ENCODE measurements around the gene LRG1.

Gene LRG1

DNA sequence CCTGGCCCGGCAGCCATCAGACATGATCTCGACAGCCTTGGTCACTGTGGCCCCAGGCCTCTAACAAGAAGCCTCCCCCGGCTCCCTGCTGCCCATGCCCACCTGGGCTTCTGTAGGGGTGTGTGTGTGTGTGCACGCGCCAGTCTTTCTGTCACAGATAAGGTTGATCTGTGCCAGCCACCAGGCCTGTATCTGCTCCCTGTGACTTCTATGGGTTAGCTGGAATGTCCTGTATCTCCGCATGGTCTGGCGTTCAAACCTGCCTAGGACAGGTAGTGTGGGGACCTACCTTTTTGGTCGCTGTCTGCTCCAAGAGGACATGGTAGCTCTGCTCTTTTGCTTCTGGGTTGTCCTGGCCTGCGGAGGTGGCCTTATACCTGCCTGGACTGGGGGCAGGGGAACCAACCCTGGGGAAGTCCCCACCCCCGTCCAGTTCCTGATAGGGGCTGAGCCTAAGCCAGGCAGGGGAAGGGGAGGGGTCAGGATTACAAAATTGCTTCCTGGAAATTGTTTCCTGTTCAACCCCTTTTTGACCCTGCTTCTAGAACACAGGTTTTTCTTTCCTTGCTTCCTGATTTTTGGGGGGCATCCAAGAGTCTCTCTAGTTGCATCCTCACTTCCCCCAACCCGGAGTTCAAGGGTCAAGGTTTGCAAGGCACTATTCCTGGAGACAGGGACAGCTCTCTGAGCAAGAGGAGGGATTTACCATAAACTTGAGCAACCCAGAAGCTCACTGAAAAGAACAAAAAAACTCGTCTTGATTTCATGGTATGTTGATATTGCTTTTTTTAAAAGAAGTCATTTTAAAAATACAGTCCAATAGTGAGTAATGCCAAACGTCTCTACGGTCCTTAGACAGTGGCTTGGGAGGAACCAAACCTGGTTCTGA, at the start of gene LRG1:
TSS of gene LRG1 (minus strand) at position 344 of the 889 bp plus-strand sequence. CDS start at position 321, 23 bp downstream.
- DNase-seq, result no peak

- no peak for DNase-seq
Measured at GRCh38 chr19:4588291-4588761, 48.5 kb upstream of the LRG1 start.

DNA sequence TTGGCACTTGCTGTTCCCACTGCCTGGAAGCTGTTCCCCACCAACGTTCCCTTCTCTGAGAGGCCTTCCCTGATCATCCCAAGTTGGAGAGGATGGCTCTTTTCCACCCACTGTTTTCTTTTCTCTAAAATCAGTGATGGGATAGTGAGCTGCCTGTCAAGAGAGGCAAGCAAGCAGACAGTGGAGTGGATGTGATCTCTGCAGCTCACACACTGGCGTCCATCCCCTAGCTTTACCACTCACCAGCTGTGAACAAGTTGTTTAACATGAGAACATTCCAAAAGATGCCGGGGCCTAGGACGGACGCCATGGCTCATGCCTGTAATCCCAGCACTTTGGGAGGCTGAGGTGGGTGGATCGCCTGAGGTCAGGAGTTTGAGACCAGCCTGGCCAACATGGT, 47.7 kb upstream of the LRG1 start:
- DNase-seq, result no peak

DNA sequence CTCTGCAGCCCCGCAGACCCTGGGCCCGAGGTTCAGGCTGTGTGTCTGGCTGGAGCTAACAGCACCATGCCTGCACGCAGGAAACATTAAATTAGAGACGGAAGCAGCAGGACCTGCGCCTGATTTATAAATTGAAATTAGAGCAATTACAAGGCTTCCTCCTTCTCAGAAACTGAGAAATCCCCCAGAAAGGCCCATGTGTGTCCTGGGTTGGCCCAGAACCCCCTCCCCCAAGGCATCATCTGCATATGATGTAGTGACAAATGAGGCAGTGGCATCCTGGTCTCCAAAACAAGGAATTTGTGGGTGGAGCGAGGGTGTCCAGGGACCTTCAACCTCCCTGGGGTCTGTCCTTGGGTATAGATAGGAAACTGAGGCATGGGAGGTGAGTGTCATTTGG, 46.9 kb upstream of the LRG1 start:
- no peak for DNase-seq

GRCh38 chr19:4586245-4586644, 46.4 kb upstream of the LRG1 start:
- no peak for DNase-seq

GRCh38 chr19:4585556-4585955, 45.7 kb upstream of the LRG1 start:
- no peak for DNase-seq

DNA sequence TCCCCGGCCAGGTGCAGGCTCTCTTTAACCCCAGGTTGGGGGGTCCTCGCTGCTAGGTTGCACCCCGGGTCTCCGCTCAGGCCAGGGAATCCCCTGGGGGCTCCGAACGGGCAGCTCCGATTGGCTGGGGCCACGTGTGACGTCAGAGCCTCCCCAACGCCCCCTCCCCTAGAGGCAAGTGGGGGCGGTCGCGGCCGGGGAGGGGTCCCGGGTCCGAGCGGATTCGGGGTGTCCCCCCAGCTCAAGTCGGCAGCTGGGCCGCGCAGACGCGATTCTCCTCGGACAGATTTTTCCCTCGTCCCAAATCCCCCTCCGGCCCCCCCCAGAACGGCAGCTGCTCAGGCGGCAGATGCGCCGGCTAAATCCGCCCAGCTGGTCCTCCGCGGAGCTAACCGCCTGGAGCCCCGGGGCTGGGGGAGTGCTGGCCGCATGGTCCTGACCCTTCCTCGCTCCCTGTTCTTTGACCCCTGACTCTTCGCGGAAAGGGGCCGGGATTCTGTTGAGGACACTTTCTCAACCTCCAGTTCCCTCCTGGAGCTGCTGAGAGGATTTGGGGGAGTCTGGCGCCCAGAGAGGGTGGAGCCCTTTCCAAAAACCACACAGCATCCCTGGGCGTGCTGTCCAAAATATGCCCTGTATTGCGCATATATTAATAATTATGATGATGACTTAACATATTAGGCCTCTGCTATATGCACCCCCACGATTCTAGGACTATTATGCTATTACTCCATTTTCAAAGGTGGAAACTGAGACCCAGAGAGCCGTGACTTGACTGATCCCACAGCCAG, 45.0 kb upstream of the LRG1 start:
- no peak for DNase-seq

GRCh38 chr19:4583961-4584669, 44.3 kb upstream of the LRG1 start:
- no peak for DNase-seq

DNA sequence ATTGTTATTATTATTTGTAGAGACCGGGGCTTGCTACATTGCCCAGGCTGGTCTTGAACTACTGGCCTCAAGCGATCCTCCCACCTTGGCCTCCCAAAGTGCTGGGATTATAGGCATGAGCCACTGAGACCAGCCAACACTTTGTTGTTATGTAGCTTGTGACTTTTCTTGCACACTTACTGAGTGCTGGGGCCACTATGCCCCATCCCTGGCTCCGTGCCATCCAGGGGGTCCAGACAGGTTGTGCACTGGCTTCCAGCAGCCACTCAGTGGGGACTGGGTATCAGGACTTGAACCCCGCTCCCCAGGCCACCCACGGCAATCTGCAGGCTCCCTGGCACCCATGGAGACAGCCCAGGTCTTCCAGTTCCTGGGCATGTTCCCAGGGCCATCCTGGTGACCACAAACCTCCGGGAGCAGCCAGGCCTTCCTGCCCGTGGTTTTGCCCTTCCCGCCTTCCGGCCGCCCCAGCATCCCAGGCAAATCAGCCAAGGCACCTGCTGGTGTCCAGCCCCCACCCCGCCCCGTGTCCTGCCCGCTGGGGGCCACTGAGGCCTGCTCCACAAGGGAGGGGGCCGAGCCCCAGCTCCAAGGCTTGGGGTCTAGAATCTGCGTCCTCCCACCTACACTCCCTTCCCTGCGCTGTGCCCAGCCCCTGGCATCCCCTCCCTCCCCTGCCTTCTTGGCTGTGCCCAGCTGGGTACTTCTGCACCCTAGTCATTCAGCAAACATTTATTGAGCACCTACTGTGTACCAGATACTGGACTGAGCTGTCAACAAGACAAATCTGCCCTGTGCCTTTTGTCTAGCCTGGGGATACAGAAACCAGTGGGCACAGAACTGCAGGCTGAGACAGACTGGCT, 43.4 kb upstream of the LRG1 start:
- no peak for DNase-seq

- peak in 1 of 2 experiments; percentile 42 for DNase-seq
Measured at GRCh38 chr19:4581666-4582553, 42.1 kb upstream of the LRG1 start.

DNA sequence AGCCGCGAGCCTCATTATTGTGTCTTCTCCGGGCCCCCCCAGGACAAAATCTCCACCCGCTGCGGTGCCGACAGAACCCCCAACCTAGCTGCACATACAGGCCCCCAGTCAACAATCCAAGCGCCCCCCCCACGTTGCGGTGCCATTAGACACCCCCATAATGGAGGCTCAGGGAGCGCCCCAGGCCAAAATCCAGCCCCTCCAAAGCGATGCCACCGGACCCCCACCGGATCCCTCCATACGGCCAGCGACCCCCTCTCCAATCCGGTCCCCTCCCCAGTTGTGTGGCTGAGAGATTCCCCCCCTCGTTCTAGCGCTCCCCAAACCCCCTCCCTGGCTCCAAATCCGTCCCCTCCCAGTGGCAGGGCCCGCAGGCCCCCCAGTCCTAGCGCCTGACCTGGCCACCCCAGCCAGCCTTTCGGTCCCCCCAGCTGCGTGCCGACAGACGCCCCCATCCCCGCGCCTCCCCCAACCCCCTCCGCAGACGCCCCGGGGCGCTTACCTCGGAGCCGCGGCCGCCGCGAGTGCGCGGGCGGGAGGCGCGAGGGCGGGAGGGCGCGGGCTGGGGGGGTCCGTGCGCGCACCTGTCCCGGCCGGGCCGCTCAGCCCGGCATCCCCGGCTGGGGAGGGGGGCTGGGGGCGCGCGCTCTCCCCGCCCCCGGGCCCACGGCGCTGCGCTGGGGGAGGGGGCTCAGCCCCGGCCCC, 41.3 kb upstream of the LRG1 start:
- DNase-seq, result no peak

- DNase-seq, result no peak
Measured at GRCh38 chr19:4580021-4580901, 40.4 kb upstream of the LRG1 start.

- DNase-seq, result no peak
Measured at GRCh38 chr19:4579389-4579788, 39.6 kb upstream of the LRG1 start.

- DNase-seq, result no peak
Measured at GRCh38 chr19:4578552-4579248, 38.9 kb upstream of the LRG1 start.

DNA sequence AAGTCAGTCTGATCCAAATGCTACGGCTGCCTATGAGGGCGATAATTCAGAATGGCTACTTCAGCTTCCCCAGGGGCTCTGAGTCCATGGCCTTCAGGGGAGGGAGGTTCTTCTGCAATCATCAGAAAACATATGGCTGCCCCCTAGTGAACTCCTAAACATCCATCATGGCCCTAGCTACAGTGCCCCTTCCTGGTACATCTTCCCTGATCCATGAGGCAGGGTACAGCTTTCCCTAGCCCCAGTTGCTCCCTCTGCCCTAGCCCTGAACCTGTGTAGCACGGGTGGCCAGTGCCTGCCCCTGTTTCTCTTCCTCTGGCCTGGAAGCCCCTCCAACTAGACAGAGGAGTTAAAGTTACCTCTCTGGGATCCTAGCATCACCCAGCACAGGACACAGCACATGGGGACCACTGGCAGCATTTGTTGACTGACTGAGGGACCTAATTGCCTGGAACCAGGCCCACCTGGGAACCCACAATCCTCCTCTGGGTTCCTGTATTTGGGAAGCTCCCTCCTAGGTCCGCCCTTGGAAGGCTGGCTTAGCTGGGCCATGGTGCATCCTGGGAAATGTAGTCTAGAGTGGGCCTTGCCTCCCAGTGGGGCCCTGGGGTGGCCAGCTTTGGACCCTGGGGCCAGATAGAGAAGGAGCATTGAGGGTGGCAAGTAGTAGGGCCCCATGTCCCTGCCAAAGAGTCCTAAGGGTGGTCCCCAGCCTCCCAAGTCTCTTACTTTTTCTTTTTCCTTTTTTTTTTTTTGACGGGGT, 37.4 kb upstream of the LRG1 start:
- DNase-seq, result no peak

GRCh38 chr19:4576016-4576933, 36.4 kb upstream of the LRG1 start:
- DNase-seq, result peak in 1 of 2 experiments; percentile 29
